Lower lobe of right lung (tissue), 2 donors: ENCODE measurements around the gene CEACAM16. TPM values are rescaled to one million over a fixed set of nuclear protein-coding genes. Genes with fewer than 3 reads are reported as not detected.

Source experiments
- ATAC-seq, 2 donors: fragments of 200-7000 bp; cut with Tn5 transposase; one replicate each; pipeline ENCODE4 v1.9.1; 2020 to 2022; ENCODE audit warnings: mild to moderate bottlenecking in 2 of 2, moderate library complexity in 2 of 2
- DNase-seq: peaks from one replicate; pipeline ENCODE4 v3.0.0-alpha.2; 2020
- H3K27ac ChIP-seq: fragments of 200-600 bp; one replicate; pipeline ENCODE4 v1.8.0; 2022
- H3K27me3 ChIP-seq: fragments of 200-600 bp; one replicate; pipeline ENCODE4 v1.8.0; 2022; ENCODE audit warnings: low read depth
- H3K36me3 ChIP-seq: fragments of 200-600 bp; one replicate; pipeline ENCODE4 v1.8.0; 2022; ENCODE audit warnings: mild to moderate bottlenecking
- H3K4me1 ChIP-seq: fragments of 200-600 bp; one replicate; pipeline ENCODE4 v1.8.0; 2022
- H3K4me3 ChIP-seq: fragments of 200-600 bp; one replicate; pipeline ENCODE4 v1.8.0; 2022; ENCODE audit warnings: mild to moderate bottlenecking
- H3K9me3 ChIP-seq: fragments of 200-600 bp; one replicate; pipeline ENCODE4 v1.8.0; 2022
- CTCF ChIP-seq: fragments of 200-600 bp; IDR thresholded peaks from one replicate; pipeline ENCODE4 v1.8.0; 2022; ENCODE audit warnings: antibody characterized with exemption, mild to moderate bottlenecking
- intact Hi-C: fragments of 100-400 bp; cut with DNase I; formaldehyde crosslinking; loops from one replicate; pipeline ENCODE4 v1.11.0; 2022
- total RNA-seq: library from RNA; stranded (reverse); fragmentation: NEBNext Ultra II Directional; extraction: Animal tissue kit (Norgen Biotek cat#: 25700); gene quantifications from one replicate; pipeline ENCODE4 v1.2.1, GENCODE V29; 2021
- donor health status: DM: no; HTN: yes; CAD: no; lungs with severe emphysema.

Gene CEACAM16
- total RNA-seq, 1 donor from 2014 or later, result not detected

GRCh38 chr19:44742330-44743061, 43.5 kb downstream of the CEACAM16 start:
- Histone ChIP-seq H3K36me3 (no peaks in the 10 kb centered on the region), H3K27ac (peak overlapping the region; percentile 86), H3K4me3 (peak overlapping the region; percentile 8), H3K27me3 (no peaks in the 10 kb centered on the region), H3K4me1 (peaks cover 89% of the 10 kb centered on the region), H3K9me3 (no peaks in the 10 kb centered on the region)
- intact Hi-C loops, result no loop called here
- ATAC-seq, result peak in 1 of 2 donors; percentile 12
- no peak for TF ChIP-seq CTCF
- DNase-seq, result no peak

DNA sequence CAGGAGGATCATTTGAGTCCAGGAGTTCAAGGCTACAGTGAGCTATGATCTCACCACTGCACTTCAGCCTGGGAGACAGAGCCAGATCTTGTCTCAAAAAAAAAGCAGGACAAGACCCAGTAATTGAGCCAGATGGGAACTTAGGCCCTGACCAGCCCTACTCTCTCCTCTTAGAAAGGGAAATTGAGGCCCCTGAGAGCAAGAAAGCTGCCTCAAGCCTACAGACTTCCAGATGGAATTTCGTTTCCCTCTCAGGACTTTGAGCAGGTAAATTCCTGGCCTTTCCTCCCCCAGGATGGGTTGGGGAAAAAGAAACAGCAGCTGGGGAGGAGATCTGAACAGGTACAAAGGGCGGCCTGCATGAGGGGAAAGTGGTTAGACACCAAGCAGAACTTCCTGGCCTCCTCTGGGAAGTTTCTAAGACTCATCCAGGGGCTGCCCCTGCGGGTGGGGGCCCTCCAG, 46.0 kb downstream of the CEACAM16 start:
- TF ChIP-seq CTCF, result no peak
- ATAC-seq (no peak), DNase-seq (no peak)
- Histone ChIP-seq H3K4me1 (peaks cover 84% of the 10 kb centered on the region), H3K9me3 (no peaks in the 10 kb centered on the region), H3K36me3 (no peaks in the 10 kb centered on the region), H3K27ac (peak overlapping the region; percentile 79), H3K4me3 (no peak overlapping the region), H3K27me3 (no peaks in the 10 kb centered on the region)
- intact Hi-C loops, result no loop called here

DNA sequence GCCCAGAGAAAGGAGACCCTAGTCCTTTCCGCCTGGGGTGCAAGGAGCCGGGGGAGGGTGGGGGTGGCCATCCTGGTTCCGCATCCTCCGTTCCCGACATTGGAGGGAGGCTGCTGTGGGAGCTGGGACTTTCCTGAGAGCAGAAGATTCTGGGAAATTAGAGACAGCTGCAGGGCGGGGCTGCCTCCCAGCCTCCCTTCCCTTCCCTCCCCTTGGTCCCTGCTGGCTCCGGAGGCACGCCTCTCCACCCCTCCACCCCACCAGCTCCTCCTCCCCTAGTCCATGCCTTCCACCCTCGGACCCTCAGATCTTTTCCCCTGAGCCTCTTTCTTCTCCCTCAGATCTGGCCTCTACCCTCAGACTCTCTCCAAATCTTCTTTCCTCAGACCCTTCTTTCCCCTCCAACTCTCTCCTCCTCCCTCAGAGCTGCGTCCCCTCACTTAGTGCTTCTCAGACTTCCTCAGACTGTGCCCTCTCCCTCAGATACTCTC, 46.4 kb downstream of the CEACAM16 start:
- Histone ChIP-seq H3K4me3 (no peak overlapping the region), H3K27ac (peak overlapping the region; percentile 79), H3K36me3 (no peaks in the 10 kb centered on the region), H3K27me3 (no peaks in the 10 kb centered on the region), H3K4me1 (peaks cover 85% of the 10 kb centered on the region), H3K9me3 (no peaks in the 10 kb centered on the region)
- no peak for TF ChIP-seq CTCF
- ATAC-seq (peak; percentile 2 to 16), DNase-seq (no peak)
- intact Hi-C loops, result no loop called here

DNA sequence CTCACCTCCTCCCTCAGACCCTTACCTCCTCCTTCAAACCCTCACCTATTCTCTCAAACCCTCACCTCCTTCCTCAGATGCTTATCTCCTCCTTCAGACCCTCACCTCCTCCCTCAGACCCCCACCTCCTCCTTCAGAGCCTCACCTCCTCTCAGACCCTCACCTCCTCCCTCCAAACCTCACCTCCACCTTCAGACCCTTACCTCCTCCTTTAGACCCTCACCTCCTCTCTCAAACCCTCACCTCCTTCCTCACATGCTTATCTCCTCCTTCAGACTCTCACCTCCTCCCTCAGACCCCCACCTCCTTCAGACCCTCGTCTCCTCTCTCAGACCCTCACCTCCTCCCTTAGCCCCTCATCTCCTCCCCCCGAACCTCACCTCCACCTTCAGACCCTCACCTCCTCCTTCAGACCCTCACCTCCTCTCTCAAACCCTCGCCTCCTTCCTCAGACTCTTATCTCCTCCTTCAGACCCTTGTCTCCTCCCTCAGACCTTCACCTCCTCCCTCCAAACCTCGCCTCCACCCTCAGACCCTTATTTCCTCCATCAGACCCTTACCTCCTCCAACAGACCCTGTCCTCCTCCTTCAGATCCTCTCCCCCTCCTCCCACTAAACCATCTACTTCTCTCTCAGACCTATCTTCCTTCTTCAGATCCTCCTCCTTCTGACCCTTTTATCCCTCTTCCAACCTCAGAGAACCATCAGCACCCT, 47.1 kb downstream of the CEACAM16 start:
- no peaks in the 10 kb centered on the region for H3K9me3 ChIP-seq
- DNase-seq, result no peak
- no peak overlapping the region for H3K4me3 ChIP-seq
- peaks cover 85% of the 10 kb centered on the region for H3K4me1 ChIP-seq
- no peak for ATAC-seq
- TF ChIP-seq CTCF, result no peak
- peak overlapping the region; percentile 92 for H3K27ac ChIP-seq
- H3K36me3 ChIP-seq, result peaks cover 2% of the 10 kb centered on the region
- H3K27me3 ChIP-seq, result no peaks in the 10 kb centered on the region
- intact Hi-C loops, result no loop called here

DNA sequence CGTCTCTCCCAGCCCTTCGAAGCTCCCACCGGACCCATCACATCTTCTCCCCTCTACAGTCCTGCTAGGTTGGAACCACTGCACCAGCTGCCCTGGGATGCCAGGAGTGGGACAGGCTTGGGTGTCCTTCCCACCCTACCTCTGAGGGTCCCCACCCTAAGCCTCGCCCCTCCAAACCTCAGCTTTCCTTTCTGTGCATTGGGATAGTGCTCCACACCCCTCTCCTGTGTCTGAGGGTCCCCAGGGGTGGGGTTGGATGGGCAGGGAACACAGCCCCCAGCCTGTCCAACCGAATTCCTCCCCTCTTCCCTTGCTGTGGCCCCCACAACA, 47.6 kb downstream of the CEACAM16 start:
- intact Hi-C loops, result no loop called here
- no peak for ATAC-seq
- H3K27ac ChIP-seq, result peak overlapping the region; percentile 92
- H3K4me1 ChIP-seq, result peaks cover 85% of the 10 kb centered on the region
- H3K9me3 ChIP-seq, result no peaks in the 10 kb centered on the region
- no peak for TF ChIP-seq CTCF
- DNase-seq, result no peak
- no peaks in the 10 kb centered on the region for H3K27me3 ChIP-seq
- H3K36me3 ChIP-seq, result peaks cover 7% of the 10 kb centered on the region
- no peak overlapping the region for H3K4me3 ChIP-seq
